Uterus (tissue), 4 donors: ENCODE data around the gene PLCL2. TPM values are rescaled to one million over a fixed set of nuclear protein-coding genes. Genes with fewer than 3 reads are reported as not detected.

Experiments used
- DNase-seq, 2 donors: peaks; one replicate each; pipeline ENCODE4 v3.0.0-alpha.2; 2019 to 2020
- H3K27ac ChIP-seq, 2 donors: fragments of 200-600 bp; sonication (generic); 1 replicate in 1 of 2; 2 replicates in 1 of 2; pipeline ENCODE4 v1.5.1; 2016 to 2018
- H3K27me3 ChIP-seq, 2 donors: fragments of 200-600 bp; sonication (generic); one replicate each; pipeline ENCODE4 v1.5.1; 2018 to 2019; ENCODE audit warnings: control low read depth in 1 of 2
- H3K36me3 ChIP-seq, 2 donors: fragments of 200-600 bp; sonication (generic); one replicate each; pipeline ENCODE4 v1.5.1; 2019; ENCODE audit warnings: control low read depth in 1 of 2
- H3K4me1 ChIP-seq, 2 donors: fragments of 200-600 bp; sonication (generic); one replicate each; pipeline ENCODE4 v1.5.1; 2018 to 2019; ENCODE audit warnings: control low read depth in 1 of 2
- H3K4me3 ChIP-seq, 2 donors: fragments of 200-600 bp; sonication (generic); 1 replicate in 1 of 2; 2 replicates in 1 of 2; pipeline ENCODE4 v1.5.1; 2018 to 2019; ENCODE audit warnings: mild to moderate bottlenecking in 1 of 2
- H3K9me3 ChIP-seq, 2 donors: fragments of 200-600 bp; sonication (generic); one replicate each; pipeline ENCODE4 v1.5.1; 2019; ENCODE audit warnings: control low read depth in 1 of 2
- POLR2A ChIP-seq, 2 donors: fragments of 450-650 bp; IDR thresholded peaks; one replicate each; pipeline ENCODE4 v1.6.1; 2016; ENCODE audit warnings: antibody characterized with exemption in 2 of 2, mild to moderate bottlenecking in 1 of 2, moderate library complexity in 1 of 2
- intact Hi-C: fragments of 100-400 bp; cut with DNase I; formaldehyde crosslinking; loops from one replicate; pipeline ENCODE4 v1.15.1; 2023; ENCODE audit warnings: low total_unique reads
- total RNA-seq, 4 donors: library from RNA; depleted of rRNA in 3 of 4; stranded (reverse); fragments of >200 nt in 3 of 4; gene quantifications; one replicate each; pipeline versions ENCODE4 v1.1.0 to v1.2.4, GENCODE V29; 2014 to 2023
- TF ChIP-seq, protein P1 (sequence below), 4 experiments: fragments of 200-600 bp in 2 of 4; fragments of 450-650 bp in 2 of 4; sonication (generic) in 2 of 4; IDR thresholded peaks; one replicate each; pipeline ENCODE4 v1.5.1; 2016 to 2019; ENCODE audit warnings: antibody characterized with exemption in 4 of 4, mild to moderate bottlenecking in 2 of 4, moderate library complexity in 1 of 4
- donor health status: DM: yes; HTN: yes; CAD: no.

PLCL2 gene
- total RNA-seq, 4 donors from 2014 or later: 9.7 to 63.0 (median 19.5) TPM

DNA sequence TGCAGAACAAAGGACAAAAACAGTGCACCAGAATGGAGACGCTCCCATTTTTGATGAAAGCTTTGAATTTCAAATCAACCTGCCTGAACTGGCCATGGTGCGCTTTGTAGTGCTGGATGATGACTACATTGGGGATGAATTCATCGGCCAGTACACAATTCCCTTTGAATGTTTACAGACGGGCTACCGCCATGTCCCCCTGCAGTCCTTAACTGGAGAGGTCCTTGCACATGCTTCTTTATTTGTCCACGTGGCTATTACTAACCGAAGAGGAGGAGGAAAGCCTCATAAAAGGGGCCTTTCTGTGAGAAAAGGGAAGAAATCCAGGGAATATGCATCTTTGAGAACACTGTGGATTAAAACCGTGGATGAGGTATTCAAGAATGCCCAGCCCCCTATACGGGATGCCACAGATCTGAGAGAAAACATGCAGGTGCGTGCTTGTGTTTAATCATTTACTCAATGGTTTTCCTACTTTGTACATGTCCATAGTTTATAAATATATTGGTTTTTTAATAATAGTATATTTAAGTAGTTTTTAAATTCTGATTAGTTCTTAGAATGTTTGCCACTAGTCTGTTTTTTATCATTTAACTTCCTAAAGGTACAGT is 127.1 kb downstream of the PLCL2 start:
- H3K4me3 ChIP-seq: no peak overlapping the region
- intact Hi-C loops: no loop called here
- H3K36me3 ChIP-seq: no peaks in the 10 kb centered on the region
- H3K9me3 ChIP-seq: no peaks in the 10 kb centered on the region
- no peak for DNase-seq
- H3K27ac ChIP-seq: no peak overlapping the region
- no peaks in the 10 kb centered on the region for H3K27me3 ChIP-seq
- no peaks in the 10 kb centered on the region for H3K4me1 ChIP-seq
- TF ChIP-seq, protein P1, sequence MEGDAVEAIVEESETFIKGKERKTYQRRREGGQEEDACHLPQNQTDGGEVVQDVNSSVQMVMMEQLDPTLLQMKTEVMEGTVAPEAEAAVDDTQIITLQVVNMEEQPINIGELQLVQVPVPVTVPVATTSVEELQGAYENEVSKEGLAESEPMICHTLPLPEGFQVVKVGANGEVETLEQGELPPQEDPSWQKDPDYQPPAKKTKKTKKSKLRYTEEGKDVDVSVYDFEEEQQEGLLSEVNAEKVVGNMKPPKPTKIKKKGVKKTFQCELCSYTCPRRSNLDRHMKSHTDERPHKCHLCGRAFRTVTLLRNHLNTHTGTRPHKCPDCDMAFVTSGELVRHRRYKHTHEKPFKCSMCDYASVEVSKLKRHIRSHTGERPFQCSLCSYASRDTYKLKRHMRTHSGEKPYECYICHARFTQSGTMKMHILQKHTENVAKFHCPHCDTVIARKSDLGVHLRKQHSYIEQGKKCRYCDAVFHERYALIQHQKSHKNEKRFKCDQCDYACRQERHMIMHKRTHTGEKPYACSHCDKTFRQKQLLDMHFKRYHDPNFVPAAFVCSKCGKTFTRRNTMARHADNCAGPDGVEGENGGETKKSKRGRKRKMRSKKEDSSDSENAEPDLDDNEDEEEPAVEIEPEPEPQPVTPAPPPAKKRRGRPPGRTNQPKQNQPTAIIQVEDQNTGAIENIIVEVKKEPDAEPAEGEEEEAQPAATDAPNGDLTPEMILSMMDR (IDR thresholded peaks at IDR 0.05): no peak
- TF ChIP-seq POLR2A (IDR thresholded peaks at IDR 0.05): no peak

DNA sequence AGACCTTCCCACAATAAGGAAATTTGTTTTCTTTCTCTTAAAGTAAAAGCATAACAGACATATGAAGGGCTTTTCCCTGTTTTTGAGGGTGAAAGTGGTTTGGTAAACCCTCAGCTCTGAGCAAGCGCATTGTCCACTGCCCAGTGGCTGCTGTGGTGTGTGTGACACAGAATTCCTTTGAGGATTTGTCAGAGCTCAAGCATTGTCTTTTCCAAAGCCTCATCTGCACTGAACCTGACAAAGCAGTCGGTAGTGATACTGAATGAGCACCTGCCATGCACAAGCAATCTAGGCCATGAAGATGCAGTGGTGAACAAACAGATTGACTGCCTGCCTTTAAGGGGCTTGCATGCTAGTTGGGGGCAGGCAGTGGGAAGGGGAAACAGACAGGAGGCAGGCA is 128.3 kb downstream of the PLCL2 start:
- TF ChIP-seq POLR2A (IDR thresholded peaks at IDR 0.05): no peak
- TF ChIP-seq, protein P1 (IDR thresholded peaks at IDR 0.05): no peak
- H3K27me3 ChIP-seq: no peaks in the 10 kb centered on the region
- H3K36me3 ChIP-seq: no peaks in the 10 kb centered on the region
- intact Hi-C loops: no loop called here
- H3K9me3 ChIP-seq: no peaks in the 10 kb centered on the region
- DNase-seq: no peak
- no peaks in the 10 kb centered on the region for H3K4me1 ChIP-seq
- no peak overlapping the region for H3K27ac ChIP-seq
- no peak overlapping the region for H3K4me3 ChIP-seq

- DNase-seq: no peak
- Histone ChIP-seq H3K27ac (no peak overlapping the region), H3K4me1 (no peaks in the 10 kb centered on the region), H3K9me3 (no peaks in the 10 kb centered on the region), H3K36me3 (no peaks in the 10 kb centered on the region), H3K4me3 (no peak overlapping the region), H3K27me3 (no peaks in the 10 kb centered on the region)
- TF ChIP-seq, protein P1 (IDR thresholded peaks at IDR 0.05): no peak
- no peak for TF ChIP-seq POLR2A (IDR thresholded peaks at IDR 0.05)
- intact Hi-C loops: no loop called here
Observed at GRCh38 chr3:17013571-17013970, 128.8 kb downstream of the PLCL2 start.

DNA sequence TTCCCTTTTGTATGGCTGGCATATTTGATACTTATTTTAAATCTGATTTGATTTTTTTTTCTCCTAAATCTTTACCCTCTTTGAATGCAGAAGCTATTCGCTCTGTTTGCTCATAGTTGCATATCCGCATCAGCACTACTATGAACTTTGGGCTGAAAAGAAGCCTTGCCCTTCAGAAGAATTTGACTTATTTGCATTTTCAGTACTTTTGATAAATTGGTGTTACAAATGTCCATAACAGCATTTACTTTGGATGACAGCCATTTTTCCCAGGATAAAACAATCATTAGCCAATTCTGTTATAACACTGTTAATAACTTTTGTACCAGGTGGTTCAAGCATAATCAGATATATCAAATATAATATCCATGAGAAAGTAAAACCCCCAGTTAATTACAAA is 129.5 kb downstream of the PLCL2 start:
- Histone ChIP-seq H3K27me3 (no peaks in the 10 kb centered on the region), H3K27ac (no peak overlapping the region), H3K36me3 (no peaks in the 10 kb centered on the region), H3K9me3 (no peaks in the 10 kb centered on the region), H3K4me1 (no peaks in the 10 kb centered on the region), H3K4me3 (no peak overlapping the region)
- no peak for TF ChIP-seq POLR2A (IDR thresholded peaks at IDR 0.05)
- TF ChIP-seq, protein P1 (IDR thresholded peaks at IDR 0.05): no peak
- DNase-seq: no peak
- intact Hi-C loops: no loop called here

GRCh38 chr3:17014709-17015108 is 130.0 kb downstream of the PLCL2 start:
- DNase-seq: no peak
- Histone ChIP-seq H3K27ac (no peak overlapping the region), H3K36me3 (no peaks in the 10 kb centered on the region), H3K9me3 (no peaks in the 10 kb centered on the region), H3K4me3 (no peak overlapping the region), H3K27me3 (no peaks in the 10 kb centered on the region), H3K4me1 (no peaks in the 10 kb centered on the region)
- no peak for TF ChIP-seq POLR2A (IDR thresholded peaks at IDR 0.05)
- TF ChIP-seq, protein P1 (IDR thresholded peaks at IDR 0.05): no peak
- intact Hi-C loops: no loop called here
